ENCODE measurements around the gene HDAC4.

Gene HDAC4

GRCh38 chr2:239291475-239292350 lies 109.1 kb downstream of the HDAC4 start:
- TF ChIP-seq CTCF (conservative IDR thresholded peaks at IDR 0.05; ENCODE audit: low read depth, low read length): no peak
- no peak for DNase-seq (ENCODE audit: low read depth)
- no peak overlapping the region for H3K4me3 ChIP-seq (ENCODE audit: low read length)

- no peak for DNase-seq (ENCODE audit: low read depth)
- peak; percentile 28 for TF ChIP-seq CTCF (conservative IDR thresholded peaks at IDR 0.05; ENCODE audit: low read depth, low read length)
- H3K4me3 ChIP-seq (ENCODE audit: low read length): no peak overlapping the region
These were observed 110.0 kb downstream of the HDAC4 start for GRCh38 chr2:239290618-239291474.

GRCh38 chr2:239289545-239289944 lies 111.3 kb downstream of the HDAC4 start:
- no peak overlapping the region for H3K4me3 ChIP-seq (ENCODE audit: low read length)
- TF ChIP-seq CTCF (conservative IDR thresholded peaks at IDR 0.05; ENCODE audit: low read depth, low read length): no peak
- no peak for DNase-seq (ENCODE audit: low read depth)

- no peak for TF ChIP-seq CTCF (conservative IDR thresholded peaks at IDR 0.05; ENCODE audit: low read depth, low read length)
- no peak overlapping the region for H3K4me3 ChIP-seq (ENCODE audit: low read length)
- no peak for DNase-seq (ENCODE audit: low read depth)
These were observed 111.8 kb downstream of the HDAC4 start for GRCh38 chr2:239288951-239289511.

GRCh38 chr2:239288237-239288636 lies 112.6 kb downstream of the HDAC4 start:
- no peak for DNase-seq (ENCODE audit: low read depth)
- TF ChIP-seq CTCF (conservative IDR thresholded peaks at IDR 0.05; ENCODE audit: low read depth, low read length): no peak

GRCh38 chr2:239287461-239287860 lies 113.4 kb downstream of the HDAC4 start:
- TF ChIP-seq CTCF (conservative IDR thresholded peaks at IDR 0.05; ENCODE audit: low read depth, low read length): no peak
- H3K4me3 ChIP-seq (ENCODE audit: low read length): no peak overlapping the region
- DNase-seq (ENCODE audit: low read depth): no peak

More at GRCh38 chr2:239288237-239288636, 112.6 kb downstream of the HDAC4 start:
- H3K4me3 ChIP-seq (ENCODE audit: low read length): no peak overlapping the region

Data from retinal pigment epithelial cell (primary cell).